ENCODE data around the gene TPCN2.
A peak's percentile ranks its signal among the peaks of the same experiment; 100 is the strongest.

The TPCN2 gene

DNA sequence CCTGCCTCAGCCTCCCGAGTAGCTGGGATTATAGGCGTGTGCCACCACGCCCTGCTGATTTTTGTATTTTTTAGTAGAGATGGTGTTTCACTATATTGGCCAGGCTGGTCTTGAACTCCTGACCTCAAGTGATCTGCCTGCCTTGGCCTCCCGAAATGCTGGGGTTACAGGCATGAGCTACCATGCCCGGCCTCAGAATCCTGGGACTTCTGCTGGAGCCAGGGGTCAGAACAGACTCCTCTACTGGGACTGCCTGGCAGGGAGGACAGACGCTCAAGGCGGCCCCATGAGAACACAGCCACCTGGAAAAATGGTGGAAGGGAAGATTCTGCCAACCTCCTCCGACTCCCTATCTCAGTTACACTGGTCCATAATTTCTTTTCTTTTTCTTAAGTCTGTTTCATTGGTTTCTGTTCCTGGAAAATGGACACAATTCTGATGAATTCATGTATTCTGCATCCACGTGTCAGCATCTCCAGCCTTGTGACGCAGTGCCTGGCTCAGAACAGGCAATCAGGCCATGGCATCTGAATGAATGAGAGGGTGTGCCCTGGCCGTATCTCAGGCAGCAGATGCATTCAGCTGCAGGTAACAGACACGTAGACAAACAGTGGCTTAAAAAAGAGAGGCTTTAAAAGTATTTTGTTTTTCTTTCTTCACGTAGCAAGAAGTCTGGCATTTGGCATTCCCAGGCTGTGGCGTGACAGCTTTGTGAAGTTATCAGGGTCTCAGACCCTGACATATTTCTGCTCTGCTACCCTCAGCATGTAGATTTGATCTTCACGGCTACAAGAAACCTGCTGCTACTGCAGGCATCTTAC is 111.8 kb downstream of the TPCN2 start:
- no peak overlapping the region for H3K27ac ChIP-seq
- H3K9me3 ChIP-seq: no peaks in the 10 kb centered on the region
- TF ChIP-seq, protein P1, sequence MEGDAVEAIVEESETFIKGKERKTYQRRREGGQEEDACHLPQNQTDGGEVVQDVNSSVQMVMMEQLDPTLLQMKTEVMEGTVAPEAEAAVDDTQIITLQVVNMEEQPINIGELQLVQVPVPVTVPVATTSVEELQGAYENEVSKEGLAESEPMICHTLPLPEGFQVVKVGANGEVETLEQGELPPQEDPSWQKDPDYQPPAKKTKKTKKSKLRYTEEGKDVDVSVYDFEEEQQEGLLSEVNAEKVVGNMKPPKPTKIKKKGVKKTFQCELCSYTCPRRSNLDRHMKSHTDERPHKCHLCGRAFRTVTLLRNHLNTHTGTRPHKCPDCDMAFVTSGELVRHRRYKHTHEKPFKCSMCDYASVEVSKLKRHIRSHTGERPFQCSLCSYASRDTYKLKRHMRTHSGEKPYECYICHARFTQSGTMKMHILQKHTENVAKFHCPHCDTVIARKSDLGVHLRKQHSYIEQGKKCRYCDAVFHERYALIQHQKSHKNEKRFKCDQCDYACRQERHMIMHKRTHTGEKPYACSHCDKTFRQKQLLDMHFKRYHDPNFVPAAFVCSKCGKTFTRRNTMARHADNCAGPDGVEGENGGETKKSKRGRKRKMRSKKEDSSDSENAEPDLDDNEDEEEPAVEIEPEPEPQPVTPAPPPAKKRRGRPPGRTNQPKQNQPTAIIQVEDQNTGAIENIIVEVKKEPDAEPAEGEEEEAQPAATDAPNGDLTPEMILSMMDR (IDR thresholded peaks at IDR 0.05): no peak
- intact Hi-C loops (cut with DNase I; ENCODE audit: low total_unique reads): no loop called here
- H3K4me1 ChIP-seq: peaks cover 4 to 23% (median 15%) of the 10 kb centered on the region in 4 donors
- no peak overlapping the region for H3K4me3 ChIP-seq
- DNase-seq: peak in 1 of 2 donors; percentile 47
- H3K27me3 ChIP-seq: no peaks in the 10 kb centered on the region
- H3K36me3 ChIP-seq: no peaks in the 10 kb centered on the region

DNA sequence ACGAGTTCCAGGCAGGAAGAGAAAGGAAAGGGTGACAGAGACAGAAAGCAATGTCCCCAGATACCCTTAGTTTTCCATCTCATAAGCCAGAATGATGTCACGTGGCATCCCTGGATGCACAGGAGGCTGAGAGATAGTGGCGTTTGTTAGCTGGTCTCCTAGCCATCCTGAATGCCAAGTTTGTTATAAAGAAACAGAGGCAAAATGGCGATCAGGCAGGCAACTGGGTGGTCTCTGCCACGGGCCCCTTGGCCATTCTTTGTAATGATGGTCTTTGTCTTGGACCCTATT is 112.3 kb downstream of the TPCN2 start:
- no peaks in the 10 kb centered on the region for H3K27me3 ChIP-seq
- H3K4me3 ChIP-seq: no peak overlapping the region
- no peak overlapping the region for H3K27ac ChIP-seq
- intact Hi-C loops (cut with DNase I; ENCODE audit: low total_unique reads): no loop called here
- TF ChIP-seq, protein P1 (IDR thresholded peaks at IDR 0.05): no peak
- no peaks in the 10 kb centered on the region for H3K9me3 ChIP-seq
- peaks cover 4 to 21% (median 17%) of the 10 kb centered on the region in 4 donors for H3K4me1 ChIP-seq
- no peaks in the 10 kb centered on the region for H3K36me3 ChIP-seq
- peak in 1 of 2 donors; percentile 6 for DNase-seq

DNA sequence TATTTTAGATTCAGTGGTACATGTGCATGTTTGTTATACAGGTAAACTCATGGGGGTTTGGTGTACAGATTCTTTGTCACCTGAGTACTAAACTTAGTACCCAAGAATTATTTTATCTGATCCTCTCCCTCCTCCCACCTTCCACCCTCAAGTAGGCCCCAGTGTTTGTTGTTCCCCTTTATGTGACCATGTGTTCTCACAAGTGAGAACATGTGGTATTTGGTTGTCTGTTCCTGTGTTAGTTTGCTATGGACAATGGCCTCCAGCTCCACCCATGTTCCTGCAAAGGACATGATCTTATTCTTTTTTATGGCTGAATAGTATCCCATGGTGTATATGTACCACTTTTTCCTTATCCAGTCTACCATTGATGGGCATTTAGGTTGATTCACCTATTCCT is 113.8 kb downstream of the TPCN2 start:
- intact Hi-C loops (cut with DNase I; ENCODE audit: low total_unique reads): no loop called here
- H3K4me3 ChIP-seq: no peak overlapping the region
- no peaks in the 10 kb centered on the region for H3K27me3 ChIP-seq
- TF ChIP-seq, protein P1 (IDR thresholded peaks at IDR 0.05): no peak
- H3K4me1 ChIP-seq: peaks cover 3 to 22% (median 20%) of the 10 kb centered on the region in 4 donors
- DNase-seq: no peak
- no peaks in the 10 kb centered on the region for H3K9me3 ChIP-seq
- H3K36me3 ChIP-seq: no peaks in the 10 kb centered on the region
- H3K27ac ChIP-seq: no peak overlapping the region

DNA sequence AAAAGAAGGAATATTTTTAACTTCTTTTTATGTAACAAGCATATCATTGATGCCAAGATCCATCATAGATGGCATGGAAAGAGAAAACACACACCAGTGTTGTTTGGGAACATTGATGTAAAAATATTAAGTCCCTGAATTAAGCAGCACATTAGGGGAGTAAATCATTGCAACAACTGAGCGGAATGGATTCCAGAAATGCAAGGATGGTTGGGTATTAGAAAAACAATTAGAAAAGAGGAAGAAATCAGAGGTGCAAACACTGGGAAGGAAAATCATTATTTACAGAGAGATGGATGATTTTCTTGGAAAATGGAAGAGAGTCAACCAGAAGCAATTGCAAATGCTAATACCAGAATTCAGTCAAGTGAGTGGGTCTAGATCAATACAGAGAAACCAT is 115.1 kb downstream of the TPCN2 start:
- no peaks in the 10 kb centered on the region for H3K27me3 ChIP-seq
- no peak overlapping the region for H3K4me3 ChIP-seq
- intact Hi-C loops (cut with DNase I; ENCODE audit: low total_unique reads): no loop called here
- TF ChIP-seq, protein P1 (IDR thresholded peaks at IDR 0.05): no peak
- H3K4me1 ChIP-seq: peaks cover 0 to 16% (median 15%) of the 10 kb centered on the region in 4 donors
- no peak overlapping the region for H3K27ac ChIP-seq
- H3K9me3 ChIP-seq: no peaks in the 10 kb centered on the region
- H3K36me3 ChIP-seq: no peaks in the 10 kb centered on the region
- DNase-seq: no peak

DNA sequence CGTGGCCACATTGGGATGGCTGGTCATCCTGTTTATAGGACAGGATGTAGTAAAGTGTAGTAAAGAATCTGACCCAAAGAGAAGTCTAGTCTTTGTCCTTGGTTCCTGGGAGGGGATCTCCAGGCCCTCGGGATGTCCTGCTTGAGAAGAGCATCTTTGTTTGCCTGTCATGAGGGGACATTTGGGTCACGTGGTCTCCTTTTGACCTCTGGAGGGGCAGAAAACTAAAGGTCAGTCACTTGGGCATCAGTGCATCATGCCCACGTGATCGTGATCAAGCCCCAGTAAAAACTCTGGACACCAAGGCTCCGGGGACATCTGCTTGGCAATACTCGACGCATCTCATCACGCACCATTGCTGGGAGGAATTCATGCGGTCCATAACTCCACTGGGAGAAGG is 116.1 kb downstream of the TPCN2 start:
- H3K36me3 ChIP-seq: no peaks in the 10 kb centered on the region
- DNase-seq: peak in 1 of 2 donors; percentile 15
- no peak overlapping the region for H3K27ac ChIP-seq
- no peaks in the 10 kb centered on the region for H3K9me3 ChIP-seq
- H3K27me3 ChIP-seq: no peaks in the 10 kb centered on the region
- no peak overlapping the region for H3K4me3 ChIP-seq
- TF ChIP-seq, protein P1 (IDR thresholded peaks at IDR 0.05): no peak
- peaks cover 0 to 16% (median 15%) of the 10 kb centered on the region in 4 donors for H3K4me1 ChIP-seq
- intact Hi-C loops (cut with DNase I; ENCODE audit: low total_unique reads): no loop called here

All from tibial artery (tissue), 4 donors.